Stimulated activated CD8-positive, alpha-beta memory T cell treated with anti-CD3 and anti-CD28 coated beads, Interleukin-7, amount 100 ng/mL, for 24 hours (primary cell): ENCODE measurements around the gene CDH12.
"Not testable (repeated sequence)": the region's sequence is repeated elsewhere in the genome, so short reads cannot be mapped to it uniquely, and the experiment has no call there.

ENCODE experiments used
- DNase-seq: peaks from one replicate; pipeline ENCODE4 v3.0.0-alpha.2; 2020; ENCODE audit warnings: low read depth

Gene CDH12

DNA sequence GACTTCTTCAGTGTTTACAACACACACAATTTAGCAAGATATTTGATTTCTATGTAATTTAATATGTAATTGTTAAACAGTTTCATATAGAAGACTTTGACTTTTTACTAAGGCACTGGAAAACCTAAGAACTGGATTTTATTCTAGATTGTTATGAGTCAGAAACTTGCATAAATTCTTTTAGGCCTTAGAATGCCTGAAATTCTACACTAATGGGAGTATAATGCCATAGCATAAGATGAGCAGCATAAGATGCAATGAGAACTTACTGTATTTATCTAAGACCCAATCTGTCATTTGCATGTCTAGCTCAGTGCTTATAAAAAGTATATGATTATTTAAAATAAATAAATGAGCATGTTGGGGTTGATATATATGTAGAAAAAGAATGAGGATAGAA is 285.2 kb downstream of the CDH12 start:
- DNase-seq: no peak

DNA sequence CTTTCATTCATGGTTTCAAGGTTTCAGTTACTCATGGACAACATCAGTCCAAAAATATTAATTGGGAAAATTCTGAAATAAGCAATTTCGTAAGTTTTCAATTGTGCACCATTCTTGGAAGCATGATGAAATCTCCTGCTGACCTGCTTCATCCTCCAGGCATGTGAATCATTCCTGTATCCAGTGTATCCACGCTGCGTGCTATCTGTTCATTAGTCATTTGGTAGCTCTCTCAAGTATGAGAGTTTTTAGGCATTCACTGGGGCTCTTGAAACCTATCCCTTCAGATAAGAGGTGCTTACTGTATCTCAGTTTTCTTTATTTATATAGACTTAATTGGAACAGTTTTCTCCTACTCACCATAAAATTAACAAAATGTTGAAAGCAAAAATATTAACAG is 293.0 kb downstream of the CDH12 start:
- no peak for DNase-seq

DNA sequence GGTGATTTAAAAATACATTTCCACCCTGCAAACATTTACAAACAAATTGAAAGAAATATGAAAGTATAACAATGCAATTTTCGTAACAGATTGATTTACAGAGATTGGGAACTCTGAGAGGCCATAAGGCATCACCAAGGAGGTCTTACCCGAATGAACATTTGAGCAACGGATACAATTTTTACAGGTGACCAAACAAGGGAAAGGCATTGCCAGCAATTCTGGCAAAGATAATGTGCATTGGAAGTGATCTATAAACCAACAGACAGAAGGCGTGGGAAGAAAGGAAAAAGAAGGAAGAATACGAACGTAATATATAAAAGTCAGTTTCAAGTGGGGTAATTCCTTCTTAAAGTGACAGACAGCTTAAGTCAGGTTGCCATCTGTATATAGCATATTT is 295.9 kb downstream of the CDH12 start:
- no peak for DNase-seq

DNA sequence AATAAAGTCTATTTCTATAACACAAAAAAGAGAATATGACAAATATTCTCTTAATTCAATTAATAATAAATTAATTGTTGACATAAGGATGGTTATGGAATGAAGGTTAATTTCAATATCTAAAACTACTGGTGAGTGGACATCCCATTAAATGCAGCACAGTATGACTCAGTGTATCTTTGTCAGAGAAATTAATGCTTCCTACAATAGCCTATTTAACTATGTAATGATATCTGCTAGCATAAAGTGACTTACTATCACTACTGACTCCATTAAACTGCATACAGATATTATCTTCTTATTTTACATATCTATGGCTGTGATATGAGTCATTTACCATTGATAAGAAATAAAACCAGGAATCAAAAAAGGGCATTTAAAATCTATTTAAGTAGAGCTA is 298.7 kb downstream of the CDH12 start:
- DNase-seq: no peak

DNA sequence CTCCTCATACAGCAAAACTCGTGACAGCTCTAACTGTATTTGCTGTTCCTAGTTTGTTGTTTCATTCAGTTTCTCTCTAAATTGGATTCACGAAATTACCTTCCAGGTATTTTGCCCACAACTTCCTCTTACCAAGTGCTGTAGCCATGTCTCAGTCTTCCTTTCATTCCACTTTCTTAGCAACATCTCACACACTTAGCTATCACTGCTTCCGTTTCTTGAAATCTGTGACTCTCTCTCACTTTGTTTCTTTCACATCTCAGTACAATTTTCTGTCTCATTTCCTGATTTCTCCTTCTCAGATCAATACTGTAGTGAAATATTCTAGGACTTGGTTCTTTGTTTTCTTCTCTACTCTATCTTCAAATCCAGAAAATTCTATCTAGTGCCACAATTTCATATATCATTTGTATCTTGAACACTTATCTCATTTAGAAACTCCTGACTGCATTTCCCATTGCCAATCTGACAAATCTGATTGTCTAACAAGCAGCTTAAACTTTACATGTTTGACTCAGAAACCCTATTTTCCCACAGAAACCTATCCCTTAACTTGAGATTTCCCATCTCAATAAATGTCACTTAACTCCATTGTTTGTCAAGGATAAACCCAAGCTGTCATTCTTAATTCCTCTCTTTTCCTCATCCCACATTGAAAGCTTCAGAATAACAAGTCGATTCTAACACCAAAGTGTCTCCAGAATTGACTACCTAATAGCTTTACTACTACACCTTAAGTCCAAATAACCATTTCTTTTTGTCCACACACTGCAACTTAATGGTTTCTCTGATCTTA is 303.1 kb downstream of the CDH12 start:
- no peak for DNase-seq

DNA sequence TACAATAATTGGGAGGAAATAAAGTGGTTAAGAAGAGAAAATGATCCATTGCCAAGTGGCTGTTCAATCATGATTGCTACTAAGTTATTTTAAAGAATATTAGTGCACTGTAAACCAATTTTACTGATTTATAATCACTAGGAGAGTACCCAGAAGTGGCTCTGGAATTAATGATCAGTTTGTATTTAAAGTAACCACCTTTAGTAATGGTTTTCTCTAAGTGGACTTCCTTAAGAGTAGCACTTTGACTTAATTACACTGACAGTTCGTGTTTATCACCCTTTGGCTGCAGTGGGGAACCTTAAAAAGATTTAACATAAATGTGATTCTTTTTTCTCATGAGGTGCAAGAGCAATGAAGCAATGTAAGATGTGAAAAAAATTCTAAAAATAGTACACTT is 310.8 kb downstream of the CDH12 start:
- DNase-seq: no peak

DNA sequence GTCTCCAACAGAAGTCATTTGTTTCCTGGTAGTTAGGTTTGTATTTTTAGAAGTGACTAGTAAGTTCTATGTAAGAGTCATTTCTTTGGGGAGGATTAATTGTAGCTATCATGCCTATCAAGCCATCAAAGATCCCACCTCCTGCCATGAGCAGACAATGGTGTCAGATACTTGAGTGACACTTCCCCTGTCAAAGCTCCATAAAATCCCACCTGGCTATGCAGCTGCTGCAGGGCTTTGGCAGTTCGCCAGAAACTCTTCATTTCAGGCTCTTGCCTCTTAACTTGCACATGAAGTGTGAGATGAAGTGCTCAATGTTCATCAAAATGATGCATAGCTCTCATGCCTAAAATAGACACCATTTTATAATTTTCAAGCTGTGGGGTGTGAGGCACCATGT is 312.1 kb downstream of the CDH12 start:
- DNase-seq: no peak

DNA sequence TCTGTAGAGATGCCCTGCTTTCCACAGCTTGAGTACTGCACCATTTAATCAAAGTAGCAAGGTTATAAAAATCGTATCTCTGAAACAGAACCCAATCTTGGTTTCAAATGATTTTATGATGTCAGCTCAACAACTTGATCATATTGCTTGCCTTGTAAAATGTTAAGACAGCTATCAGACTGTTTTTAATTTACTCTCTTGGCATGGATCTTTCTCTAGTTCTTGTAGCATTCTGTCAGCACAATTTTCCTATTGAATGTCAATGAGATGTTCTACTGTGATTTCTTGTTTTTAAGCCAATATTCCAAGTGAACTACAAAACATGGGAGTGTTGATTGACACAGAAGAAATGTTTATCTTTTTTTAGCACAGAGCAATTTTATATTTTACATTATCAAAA is 313.4 kb downstream of the CDH12 start:
- DNase-seq: no peak

DNA sequence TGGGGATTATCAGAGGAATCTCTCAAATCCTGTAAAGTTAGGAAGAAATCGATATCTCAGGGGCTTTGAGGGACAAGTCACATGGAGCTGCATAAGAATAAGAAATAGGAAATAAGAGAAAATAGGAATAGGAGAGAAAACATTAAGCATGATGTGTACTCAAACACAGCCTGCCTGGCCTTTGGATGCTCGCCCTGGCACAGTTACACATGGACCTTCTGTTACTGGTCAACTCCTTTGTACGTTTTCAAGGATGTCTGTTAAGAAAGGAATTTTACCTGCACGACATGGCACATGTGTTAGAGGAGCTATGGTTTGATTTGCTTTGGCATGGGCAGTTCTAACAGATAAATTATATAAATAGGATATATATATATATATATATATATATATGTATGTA is 321.2 kb downstream of the CDH12 start:
- DNase-seq: no peak

DNA sequence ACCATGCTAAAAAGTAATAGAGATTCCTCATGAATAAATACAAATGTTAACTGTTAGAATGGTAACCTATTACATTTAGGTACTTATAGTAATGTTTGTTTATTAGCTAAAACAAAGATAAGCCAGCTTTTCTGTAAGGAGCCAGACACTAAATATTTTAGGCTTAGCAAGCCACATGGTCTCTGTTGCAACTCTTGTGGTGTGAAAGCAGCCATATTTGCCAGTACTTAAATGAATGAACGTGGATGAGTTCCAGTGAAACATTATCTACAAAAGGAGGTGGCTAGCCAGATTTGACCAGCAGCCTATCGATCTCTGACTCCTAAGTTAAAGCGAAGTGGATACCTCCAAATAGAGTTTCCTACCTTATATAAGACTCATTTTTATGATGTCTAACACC is 331.6 kb downstream of the CDH12 start:
- no peak for DNase-seq

DNA sequence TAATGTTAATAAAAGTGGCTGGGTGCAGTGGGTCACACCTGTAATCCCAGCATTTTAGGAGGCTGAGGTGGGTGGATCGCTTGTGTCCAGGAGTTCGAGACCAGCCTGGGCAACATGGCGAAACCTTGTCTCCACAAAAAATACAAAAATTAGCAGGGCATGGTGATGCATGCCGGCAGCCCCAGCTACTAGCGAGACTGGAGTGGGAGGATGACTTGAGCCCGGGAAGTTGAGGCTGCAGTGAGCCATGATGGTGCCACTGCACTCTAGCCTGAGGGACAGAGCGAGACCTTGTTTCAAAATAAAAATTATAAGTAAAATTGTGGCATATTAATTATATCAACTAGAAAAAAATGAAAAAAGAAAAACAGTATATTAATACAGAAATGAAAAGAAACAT is 336.6 kb downstream of the CDH12 start:
- not testable (repeated sequence) for DNase-seq

DNA sequence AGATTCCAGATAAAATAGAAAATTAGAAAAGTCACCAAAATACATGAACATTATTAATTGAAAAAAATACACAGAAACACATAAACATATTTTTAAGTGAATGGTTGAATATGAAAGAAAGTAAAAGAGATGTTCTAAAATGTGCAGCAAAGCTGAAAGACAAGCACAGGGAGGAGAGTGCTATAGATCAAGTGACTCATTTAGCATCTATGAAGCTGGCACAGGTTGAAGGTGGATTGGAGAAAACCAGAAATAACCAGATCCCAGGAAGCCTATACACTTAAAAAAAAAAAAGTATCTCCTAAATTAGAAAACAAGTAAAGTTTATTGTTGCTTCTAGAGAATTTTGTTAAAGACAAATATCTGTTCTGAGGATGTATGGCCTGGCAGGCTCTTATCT is 338.9 kb downstream of the CDH12 start:
- no peak for DNase-seq

DNA sequence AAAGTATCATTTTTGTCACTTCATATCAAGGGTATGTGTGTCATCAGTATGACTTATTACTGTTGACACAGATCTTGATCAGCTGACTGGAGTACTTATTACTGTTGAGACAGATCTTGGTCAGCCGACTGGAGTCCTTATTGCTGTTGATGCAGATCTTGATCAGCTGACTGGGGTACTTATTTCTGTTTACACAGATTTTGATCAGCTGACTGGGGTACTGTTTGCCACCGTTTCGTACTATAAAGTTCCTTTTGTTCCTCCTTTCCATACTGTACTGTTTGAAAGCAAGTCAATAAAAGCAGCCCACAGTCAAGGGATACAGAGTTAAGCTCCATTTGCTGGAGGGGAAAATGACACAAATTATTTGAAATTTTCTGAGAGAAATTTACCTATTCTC is 347.3 kb downstream of the CDH12 start:
- no peak for DNase-seq

DNA sequence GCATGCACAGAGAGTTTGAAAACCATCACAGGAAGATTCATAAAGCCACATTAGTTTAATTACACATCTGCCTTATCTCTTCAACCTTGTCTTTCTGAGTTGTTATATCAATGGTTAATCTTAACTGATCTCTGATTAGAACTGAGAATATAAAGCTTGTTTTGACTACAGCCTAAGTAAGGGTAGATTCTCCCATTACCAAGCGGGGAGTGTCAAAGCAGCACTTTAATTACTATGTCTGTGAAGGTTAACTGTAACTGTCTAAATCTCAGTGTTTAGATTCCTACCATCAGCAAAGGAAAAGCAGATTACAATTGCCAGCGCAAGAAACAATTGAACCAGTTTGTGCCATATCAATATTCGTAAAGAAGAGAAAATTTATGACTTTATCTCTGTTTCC is 348.7 kb downstream of the CDH12 start:
- DNase-seq: no peak

DNA sequence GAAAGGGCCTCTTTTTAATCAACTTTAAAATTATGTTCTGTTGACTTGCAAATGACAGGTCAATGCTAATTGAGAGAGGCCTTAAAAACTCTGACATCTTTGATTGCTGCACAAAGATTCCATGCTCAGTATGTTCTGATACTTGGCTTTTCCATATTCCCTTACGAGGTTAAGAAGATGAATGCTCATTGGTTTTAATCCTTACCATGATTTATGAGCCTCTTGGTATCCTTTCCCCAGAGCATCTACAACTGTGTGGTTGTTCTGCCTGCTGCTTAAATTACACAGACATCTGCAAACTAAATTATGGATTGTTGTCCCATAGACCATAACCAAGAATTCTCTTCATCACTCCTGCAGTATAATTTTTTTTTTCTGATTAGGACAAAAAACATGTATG is 352.6 kb downstream of the CDH12 start:
- DNase-seq: no peak

DNA sequence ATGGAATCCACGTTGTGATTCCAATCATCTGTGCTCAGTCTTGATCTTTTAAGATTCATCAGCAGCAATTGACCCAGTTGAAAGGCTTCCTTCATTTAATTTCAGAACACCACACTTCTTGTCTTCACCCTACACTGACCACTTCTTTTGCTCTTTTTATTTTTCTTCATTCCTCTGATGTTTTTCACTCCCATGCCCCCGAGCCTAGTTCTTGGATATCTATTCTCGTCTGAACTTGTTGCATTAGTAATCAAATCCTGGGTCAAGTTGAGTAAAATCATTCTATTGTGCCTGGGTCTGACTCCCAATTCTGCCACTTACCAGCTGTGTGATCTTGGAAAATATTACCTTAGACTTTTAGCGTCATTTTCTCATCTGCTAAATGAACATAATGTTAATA is 356.5 kb downstream of the CDH12 start:
- DNase-seq: no peak

DNA sequence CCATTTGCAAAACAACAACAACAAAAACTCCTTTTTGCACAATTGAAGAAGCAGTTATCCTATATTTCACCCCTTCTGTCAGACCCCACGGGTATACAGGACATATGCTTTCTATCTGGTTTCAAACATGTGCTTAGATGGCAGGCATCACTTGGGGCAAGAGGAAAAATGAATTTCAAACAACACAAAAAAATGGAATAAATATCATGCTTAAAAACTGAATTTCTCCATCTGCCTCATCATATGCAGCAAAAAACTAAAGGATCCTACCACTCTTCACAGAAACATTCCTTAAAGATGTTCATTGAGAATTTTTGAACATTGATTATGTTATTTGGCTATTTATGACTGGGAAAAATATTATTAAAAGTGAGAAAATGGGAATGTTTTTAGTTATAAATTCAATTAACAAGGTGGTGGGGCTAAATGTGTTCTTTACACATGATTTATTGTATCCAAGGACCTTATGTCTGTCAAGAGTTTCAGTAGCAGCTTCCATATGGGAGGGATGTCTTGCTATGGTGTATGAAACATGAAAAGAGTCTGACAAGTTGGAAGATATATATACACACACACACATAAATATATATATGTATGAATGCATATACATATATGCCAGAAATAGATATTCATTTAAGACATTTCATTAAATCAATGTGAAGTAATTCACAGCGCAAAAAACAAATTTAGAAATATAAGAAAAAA is 358.0 kb downstream of the CDH12 start:
- no peak for DNase-seq

DNA sequence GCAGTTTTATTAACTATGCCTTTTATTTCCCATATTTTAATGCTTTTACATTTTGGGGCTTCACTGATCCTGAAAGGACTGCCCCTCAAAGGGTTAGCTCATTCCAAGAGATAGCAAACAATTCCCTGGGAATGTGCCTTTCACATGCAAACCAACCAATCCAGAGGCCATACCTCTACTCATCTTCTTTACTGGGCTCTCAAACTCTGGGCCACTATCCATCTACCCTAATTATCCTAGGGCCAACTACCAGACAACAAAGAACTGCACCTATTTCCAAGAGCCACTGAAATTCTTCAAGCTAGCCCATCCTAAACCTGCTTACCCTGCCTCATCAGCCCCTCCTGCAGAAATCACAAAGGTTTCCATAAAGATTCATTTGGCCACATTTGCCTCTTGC is 364.7 kb downstream of the CDH12 start:
- no peak for DNase-seq

DNA sequence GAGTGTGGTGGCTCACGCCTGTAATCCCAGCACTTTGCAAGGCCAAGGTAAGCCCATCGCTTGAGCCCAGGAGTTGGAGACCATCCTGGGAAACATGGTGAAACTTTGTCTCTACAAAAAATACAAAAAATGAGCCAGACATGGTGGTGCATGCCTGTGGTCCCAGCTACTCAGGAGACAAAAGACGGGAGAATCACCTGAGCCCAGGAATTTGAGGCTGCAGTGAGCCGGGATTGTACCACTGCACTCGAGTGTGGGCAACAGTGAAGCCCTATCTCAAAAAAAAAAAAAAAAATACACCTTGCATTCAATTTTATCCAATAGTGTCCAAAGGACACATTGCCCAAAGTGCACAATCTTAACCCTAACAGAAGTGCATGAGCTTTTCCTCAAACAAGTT is 372.8 kb downstream of the CDH12 start:
- no peak for DNase-seq

DNA sequence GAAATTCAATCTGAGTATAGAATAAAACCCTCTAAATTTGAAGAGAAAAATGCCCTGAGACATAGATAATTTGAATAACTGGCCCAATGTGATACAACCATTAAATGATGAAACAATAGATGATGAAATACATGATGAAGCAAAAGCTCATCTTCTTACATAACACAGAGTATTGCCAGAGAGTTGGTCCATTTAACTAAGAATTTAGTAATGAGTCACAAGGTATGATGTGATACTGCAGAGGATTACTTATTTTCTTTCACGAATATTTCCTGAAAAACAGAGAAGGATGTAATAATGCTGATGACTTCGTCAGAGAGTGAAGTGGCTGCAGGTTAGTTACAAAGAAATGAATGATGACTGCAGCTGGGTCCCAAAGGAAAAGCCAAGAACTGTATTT is 379.3 kb downstream of the CDH12 start:
- DNase-seq: no peak

DNA sequence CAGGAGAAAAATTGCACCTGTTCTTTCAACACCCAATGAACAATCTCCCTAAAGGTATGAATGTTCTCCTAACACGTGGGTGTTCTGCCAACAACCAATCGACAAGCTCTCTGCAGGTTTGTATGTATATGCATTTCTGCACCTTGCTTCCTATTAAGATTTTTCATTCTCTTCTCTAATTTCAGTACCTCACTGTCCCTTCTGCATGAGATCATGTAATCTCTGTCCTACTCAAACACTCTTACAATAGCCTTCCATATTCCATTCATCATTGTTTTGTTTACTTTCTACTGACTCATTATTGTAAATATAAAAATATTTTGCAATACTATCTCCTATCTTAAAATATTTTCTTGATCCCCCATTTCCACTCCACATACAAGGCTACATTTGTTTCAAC is 382.0 kb downstream of the CDH12 start:
- DNase-seq: no peak

DNA sequence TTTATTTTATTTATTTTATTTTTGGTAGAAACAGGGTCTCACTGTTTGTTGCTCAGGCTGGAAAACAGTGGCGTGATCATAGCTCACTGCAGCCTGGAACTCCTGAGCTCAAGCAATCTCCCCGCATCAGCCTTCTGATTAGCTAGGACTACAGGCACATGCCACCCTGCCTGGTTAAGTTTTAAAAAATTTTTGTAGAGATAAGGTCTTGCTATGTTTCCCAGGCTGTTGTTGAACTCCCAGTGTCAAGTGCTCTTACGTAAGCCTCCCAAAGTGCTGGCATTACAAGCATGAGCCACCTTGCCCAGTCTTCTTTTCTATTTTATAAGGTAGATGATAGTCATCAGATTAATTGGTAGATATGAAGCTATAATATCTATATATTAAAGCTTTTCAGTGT is 382.7 kb downstream of the CDH12 start:
- DNase-seq: no peak

DNA sequence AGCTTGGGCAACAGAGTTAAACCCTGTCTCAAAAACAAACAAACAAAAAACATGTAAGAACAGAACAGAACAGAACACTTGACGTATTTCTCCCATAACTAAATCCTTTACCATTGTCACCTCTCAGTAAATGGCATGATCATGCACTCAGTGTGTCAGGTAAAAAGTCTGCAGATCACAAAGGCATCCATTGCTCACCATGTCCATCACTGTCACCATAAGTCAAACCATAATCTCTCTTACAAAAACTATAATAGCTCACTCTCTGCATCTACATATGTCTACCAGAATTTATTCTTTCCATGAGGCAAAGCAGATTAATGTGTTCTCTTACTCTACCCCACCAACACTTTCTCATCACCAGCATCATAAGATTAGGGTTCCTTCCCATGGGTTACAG is 387.5 kb downstream of the CDH12 start:
- no peak for DNase-seq

DNA sequence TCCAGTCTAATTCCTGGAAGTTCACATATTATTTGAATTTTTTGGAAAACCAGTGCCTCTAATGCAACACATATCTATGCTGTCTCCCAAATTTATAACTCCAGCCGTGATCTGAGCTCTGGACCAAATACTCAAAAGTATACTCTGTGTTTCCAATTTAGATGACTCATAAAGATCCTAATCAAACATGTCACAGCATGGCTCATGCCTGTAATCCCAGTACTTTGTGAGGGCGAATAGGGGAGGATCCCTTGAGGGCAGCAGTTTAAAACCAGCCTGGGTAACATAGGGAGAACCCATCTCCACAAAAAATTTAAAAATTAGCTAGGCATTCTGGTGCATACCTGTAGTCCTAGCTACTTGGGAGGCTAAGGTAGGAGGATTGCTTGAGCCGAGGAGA is 388.0 kb downstream of the CDH12 start:
- no peak for DNase-seq
